DMS114 treated with DMSO at 0.1 percent for 48 hours (cell line): ENCODE data around the gene NEK6.

Source experiments
- DNase-seq: peaks from one replicate; lab custom pipeline; 2025; ENCODE audit not compliant: unreplicated experiment; lab: John Stamatoyannopoulos, UW

Gene NEK6

GRCh38 chr9:124312290-124313265 is 54.8 kb downstream of the NEK6 start:
- no peak for DNase-seq

DNA sequence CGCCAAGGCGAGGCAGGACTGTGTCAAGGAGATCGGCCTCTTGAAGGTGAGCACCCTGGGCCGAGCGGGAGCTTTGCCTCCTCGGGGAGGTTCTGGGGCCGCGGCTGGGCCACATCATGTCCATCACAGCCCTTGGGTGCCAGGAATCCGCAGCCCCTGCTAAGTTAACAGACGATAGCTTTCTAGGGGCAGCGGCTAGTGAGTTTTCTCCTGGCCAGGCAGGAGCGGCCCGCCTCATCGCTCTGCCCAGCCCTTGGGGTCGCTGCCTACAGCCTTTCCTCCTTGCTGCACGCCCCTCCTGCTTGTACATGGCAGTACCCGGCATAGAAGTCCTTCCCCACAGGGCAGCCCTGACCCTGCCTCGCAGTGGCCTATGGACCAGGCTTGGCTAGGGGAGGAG is 56.2 kb downstream of the NEK6 start:
- DNase-seq = no peak

DNA sequence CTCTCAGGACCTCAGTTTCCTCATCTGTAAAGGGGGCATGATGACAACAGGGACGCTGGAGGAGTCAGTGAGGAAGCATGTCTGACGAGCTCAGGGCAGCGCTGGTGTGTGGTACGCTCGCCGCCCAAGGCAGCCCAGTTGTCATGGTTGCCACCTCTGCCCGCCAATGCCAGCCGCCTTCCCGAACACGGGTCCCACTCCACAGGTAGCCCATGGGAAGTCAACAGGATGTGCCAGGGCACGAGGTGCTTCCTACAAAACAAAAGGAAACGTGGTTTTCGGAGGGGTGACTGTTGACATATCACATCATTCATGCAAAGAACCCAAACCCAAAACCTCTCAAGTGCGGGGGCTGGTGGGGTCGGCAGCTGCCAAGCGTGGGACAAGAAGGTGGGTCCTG is 58.1 kb downstream of the NEK6 start:
- DNase-seq = no peak

DNA sequence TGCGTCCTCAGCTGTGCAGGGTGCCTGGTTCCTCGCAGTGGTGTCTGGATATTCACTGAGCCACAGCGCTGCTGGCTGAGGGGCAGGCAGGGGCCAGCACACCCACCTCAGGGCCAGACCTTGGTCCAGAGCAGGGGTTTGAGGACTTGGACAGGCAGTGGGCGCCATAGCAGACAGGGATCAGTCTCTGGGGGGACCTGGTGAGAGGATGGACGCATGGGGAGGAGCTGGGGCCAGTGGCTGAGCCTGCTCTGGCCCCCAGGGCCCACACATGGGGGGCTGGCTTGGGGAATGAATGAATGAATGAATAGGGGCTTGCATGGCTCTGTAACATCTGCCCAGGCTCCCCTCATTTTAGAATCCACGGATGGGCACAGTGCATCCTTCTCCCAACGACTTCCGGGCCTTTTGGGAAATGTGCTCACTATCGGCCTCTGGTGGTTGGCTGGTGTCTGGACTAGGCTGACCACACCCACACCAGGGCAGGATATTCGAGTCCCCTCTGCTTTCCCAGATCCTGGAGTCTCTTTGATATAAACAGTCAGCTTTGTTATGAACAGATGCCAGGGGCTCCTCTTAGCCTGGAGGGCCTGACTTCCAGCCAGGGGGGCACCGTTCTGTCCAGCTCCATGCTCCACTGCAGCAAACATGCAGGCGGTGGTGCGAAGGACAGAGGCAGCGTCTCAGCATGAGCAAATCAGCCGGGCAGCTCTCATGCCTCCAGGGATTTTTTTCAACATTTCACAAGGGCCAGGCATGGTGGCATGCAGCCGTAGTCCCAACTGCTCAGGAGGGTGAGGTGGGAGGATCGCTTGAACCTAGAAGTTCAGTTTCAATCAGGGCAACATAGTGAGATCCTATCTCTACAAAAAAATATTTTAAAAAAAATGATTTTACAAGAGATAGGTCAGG is 62.6 kb downstream of the NEK6 start:
- peak; percentile 42 for DNase-seq

DNA sequence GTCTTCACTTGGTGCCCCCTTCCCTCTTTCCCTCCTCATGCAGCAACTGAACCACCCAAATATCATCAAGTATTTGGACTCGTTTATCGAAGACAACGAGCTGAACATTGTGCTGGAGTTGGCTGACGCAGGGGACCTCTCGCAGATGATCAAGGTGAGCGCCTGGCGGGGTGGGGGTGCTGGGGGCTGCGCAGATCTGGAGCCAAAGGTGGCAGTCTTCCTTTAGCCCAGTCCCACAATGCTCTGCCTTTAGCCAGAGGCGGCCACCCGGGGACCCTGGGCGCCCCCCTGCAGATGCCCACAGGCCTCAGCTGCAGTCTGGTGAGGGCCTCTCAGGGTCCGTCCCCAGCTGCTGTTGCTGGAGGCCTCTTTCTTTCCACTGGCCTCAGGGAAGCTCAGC is 63.7 kb downstream of the NEK6 start:
- no peak for DNase-seq

DNA sequence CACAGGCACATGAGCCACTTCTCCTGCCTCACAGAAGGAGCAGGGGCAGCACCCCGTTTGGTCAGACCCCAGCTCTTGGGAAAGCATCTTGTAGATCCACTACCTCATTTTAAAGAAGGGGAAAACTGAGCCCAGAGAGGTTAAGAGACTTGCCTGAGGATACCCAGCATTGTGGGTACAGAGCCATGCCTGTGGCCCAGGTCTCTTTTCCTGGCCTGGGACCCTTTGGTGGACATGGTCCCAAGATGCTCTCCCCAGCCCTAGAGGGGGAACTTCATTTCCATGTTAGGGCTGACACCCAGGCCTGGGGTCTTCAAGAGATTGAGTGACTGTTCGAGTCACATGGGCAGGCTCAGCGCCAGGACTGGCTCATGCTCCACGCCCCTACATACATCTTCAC is 64.2 kb downstream of the NEK6 start:
- DNase-seq = no peak

- no peak for DNase-seq
Measured at GRCh38 chr9:124322618-124323432, 65.1 kb downstream of the NEK6 start.

GRCh38 chr9:124323904-124324303 is 66.2 kb downstream of the NEK6 start:
- no peak for DNase-seq

DNA sequence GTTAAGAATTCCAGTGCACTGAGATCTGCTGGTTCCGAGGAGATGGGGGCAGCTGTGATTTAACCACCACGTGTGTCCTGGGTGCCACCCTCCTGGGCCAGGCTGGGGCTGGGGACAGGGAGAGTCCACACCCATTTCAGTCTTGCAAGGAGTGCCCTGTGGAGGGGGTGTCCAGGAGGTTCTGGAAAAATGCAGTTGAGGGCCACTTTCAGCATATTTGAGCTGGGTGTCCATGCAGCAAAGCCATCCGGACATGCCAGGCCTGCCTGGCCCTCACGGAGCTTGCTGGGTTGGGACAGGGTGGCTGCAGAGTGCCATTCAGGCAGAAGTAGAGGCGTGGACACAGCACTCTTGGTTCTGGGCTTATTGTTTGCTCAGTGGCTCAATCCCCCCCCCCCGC is 68.1 kb downstream of the NEK6 start:
- no peak for DNase-seq

- DNase-seq = no peak
Measured at GRCh38 chr9:124326378-124326777, 68.6 kb downstream of the NEK6 start.

DNA sequence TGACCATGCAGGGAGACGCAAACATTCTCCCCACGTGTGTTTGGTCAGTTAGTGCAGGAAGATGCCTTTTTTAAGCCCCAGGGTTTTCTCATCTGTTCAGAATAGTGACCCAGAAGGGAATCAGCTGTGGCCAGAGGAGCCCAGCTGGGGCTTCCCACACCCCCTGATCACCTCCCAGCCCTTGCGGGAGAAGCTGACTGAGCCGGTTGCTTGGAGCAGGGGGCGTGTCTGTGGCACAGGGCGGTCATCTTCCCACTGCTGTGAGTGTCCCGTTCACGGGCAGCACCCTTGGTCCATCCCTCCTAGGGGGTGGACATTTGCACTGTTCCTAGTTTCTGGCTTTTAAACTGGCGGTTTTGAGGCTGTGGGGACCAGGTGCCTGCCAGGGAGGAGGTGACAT is 69.7 kb downstream of the NEK6 start:
- no peak for DNase-seq

- no peak for DNase-seq
Measured at GRCh38 chr9:124328285-124328684, 70.5 kb downstream of the NEK6 start.

DNA sequence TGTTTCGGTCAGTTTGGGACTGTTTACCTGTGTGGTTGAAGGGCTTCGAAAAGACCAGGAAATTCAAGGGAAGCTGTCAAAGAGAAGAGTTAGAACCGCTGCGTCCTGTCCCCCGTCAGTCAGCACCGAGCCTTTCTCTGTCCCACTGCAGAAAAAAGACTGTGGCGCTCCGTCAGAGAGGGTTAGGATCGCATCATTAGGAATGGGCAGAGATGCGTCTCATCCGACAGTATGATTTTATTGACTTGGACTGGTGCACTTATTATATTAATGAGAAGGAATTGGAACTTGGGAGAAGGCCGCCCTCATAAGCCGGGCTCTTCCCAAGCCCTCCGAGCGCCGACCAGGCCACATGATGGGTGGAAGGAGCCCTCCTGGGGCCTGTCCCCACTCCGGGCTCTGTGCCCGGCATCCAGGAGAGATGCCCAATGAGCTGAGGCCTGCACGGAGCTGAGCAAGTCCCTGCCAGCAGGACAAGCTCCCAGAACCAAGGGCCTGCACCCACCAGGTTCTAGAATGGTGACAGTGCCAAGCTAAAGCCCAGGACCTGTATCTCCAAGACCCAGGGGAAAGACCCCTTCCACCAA is 71.5 kb downstream of the NEK6 start:
- DNase-seq = no peak

DNA sequence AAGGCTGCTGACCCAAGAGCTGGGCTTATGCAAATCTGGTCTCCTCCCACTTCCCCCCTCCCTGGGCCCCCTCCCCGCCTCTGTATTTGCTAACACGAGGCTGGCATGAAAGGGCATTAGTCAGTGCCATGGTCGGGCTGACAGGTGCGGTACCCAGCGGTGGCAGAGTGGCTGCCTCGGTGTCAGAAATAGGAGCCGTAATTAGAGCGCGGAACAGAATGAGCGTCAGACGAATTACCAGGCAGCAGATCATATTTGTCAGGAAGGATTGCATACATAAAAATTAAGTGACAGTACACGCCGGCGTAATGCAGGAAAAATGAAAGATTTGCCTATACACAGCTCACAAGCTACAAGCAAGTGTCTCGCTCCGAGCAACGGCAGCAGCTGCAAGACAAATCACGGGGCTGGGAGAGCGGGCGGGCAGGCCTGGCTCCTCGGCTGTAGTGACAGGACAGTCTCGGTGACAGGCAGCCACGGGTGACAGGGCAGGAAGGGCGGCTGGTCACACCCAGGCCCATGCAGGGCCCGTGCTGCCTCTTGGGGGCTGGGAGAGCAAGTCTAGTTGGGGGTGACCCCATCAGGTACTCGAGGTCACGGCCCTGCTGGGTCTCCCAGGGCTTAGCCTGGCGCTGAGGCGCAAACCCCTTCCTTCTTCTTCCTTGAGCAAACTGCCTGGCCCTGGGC is 72.4 kb downstream of the NEK6 start:
- DNase-seq = no peak

DNA sequence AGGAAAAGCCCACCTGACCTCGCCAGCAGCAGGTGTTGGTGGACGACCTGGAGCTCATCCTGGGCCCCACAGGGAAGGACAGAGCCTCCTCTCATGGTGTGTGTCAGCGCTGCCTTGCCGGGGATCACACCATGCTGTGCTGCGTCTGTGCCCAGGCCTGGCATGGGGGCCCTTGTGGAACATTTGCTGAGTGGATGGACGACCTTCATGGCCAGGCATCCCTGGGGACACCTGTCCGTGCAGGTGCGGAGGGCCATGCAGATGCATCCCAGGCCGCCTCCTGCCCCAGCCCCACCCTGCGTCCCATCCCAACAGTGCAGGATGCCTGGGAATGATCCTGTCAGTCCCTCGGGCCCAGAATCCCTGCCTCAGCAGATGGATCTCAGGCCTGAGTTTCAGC is 73.8 kb downstream of the NEK6 start:
- no peak for DNase-seq

GRCh38 chr9:124332361-124333202 is 74.8 kb downstream of the NEK6 start:
- no peak for DNase-seq

DNA sequence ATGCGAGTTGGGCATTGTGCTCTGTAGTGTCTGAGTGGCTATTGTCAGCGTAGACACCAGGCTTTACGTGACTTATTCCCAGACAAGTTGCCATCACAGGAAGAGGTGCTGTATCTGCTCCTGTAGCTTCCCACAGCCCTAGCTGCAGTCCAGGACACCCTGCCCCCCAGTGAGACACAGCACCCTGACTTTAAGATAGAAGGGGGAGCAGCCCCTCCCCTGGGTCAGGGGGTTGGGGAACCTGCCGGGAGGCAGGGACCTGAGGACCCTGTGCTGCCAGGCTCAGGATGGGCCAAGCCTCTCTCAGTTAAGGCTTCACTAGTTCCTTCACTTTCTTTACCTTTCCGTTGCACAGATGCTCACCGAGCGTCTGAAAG is 75.4 kb downstream of the NEK6 start:
- no peak for DNase-seq

- no peak for DNase-seq
Measured at GRCh38 chr9:124334568-124335319, 77.0 kb downstream of the NEK6 start.

DNA sequence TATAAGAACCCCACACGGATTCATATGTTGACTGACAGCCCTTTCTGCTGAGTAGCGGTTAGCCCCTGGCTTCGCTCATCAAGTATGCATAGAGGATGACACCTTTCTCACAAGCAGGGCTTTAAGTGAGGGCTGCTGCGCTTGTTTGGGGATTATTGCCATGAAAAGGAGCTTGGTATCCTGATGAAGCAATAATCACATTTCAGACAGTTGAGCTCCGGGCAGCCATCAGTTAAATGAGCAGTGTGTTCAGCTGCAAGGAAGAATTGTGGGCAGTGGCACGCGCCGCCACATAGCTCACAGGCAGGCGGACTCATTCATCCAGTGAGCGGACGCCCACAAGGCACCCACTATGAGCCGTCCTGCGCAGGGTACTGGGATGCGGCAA is 77.6 kb downstream of the NEK6 start:
- DNase-seq = no peak
